GM10248 (cell line): Measurements from ENCODE around the gene CIAO2A.
"Not testable (repeated sequence)": the region's sequence is repeated elsewhere in the genome, so short reads cannot be mapped to it uniquely, and the experiment has no call there.

Experiments
- CTCF ChIA-PET: fragments of 300-600 bp; sonication (Branson Sonifier 250); formaldehyde crosslinking; extraction: SDS; loops from one replicate; lab custom pipeline; 2021; ENCODE audit warnings: antibody characterized with exemption; lab: Yijun Ruan, JAX
- POLR2A ChIA-PET: fragments of 350-650 bp; sonication (Branson Sonifier 250); formaldehyde crosslinking; extraction: SDS; loops from one replicate; lab custom pipeline; 2020; ENCODE audit warnings: antibody characterized with exemption; lab: Yijun Ruan, JAX
- DNase-seq: peaks from one replicate; pipeline ENCODE4 v3.0.0; 2012; ENCODE audit errors: extremely low spot score
- TF ChIP-seq, protein P1 (sequence below): IDR thresholded peaks from 2 replicates; pipeline ENCODE4 v1.5.1; 2012; ENCODE audit warnings: mild to moderate bottlenecking, low read depth; ENCODE audit errors: extremely low read depth, missing control alignments, control extremely low read depth

Gene CIAO2A

DNA sequence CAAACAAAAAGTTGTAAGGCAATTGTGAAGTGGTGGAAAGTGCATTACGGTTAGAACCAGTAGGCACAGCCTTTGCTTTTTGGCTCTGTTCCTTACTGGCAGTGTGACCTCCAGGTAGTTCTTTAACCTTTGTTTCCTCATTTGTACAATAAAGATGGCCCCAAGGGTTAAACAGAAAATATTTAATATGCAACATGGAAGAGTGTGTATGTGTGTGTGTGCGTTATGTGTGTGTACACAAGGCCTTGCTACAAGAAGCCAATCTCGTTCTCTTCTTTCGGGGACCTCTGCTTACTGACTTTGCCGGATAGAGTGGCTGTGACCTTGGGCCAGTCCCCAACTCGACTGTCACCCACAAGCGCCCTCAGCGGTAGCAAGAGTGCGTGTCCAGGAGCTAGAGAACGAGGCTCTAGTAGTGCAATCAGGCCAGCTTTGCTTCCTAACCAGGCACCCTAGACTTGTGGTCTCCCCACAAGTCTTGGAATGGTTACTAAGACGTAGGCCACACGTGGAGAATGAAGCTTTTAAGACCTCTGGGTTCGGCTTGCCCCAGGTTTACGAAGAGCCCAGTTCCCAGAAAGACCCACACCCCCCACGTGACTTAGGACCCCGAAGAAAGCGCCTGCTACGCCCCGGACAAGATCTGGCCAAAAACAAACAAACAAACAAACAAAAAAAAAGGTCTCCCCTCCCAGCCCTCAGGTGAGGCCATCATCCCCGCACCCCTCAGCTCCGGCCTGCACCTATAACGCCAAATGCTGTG, 593 bp downstream of the CIAO2A start:
- TF ChIP-seq, protein P1, sequence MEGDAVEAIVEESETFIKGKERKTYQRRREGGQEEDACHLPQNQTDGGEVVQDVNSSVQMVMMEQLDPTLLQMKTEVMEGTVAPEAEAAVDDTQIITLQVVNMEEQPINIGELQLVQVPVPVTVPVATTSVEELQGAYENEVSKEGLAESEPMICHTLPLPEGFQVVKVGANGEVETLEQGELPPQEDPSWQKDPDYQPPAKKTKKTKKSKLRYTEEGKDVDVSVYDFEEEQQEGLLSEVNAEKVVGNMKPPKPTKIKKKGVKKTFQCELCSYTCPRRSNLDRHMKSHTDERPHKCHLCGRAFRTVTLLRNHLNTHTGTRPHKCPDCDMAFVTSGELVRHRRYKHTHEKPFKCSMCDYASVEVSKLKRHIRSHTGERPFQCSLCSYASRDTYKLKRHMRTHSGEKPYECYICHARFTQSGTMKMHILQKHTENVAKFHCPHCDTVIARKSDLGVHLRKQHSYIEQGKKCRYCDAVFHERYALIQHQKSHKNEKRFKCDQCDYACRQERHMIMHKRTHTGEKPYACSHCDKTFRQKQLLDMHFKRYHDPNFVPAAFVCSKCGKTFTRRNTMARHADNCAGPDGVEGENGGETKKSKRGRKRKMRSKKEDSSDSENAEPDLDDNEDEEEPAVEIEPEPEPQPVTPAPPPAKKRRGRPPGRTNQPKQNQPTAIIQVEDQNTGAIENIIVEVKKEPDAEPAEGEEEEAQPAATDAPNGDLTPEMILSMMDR = peak; percentile 38
- POLR2A ChIA-PET = interaction anchor here (0.5 to 0.9 kb wide), 4 partner anchors 18 to 1203 kb away, joined by 3 to 4 read pairs (median 3); no protein-coding TSS in a partner anchor
- DNase-seq = peak; percentile 42
- CTCF ChIA-PET = interaction anchor here (0.7 to 7.1 kb wide), 14 partner anchors 9 to 483 kb away, joined by 3 to 33 read pairs (median 4); partner anchors contain the start of genes DAPK2 and SNX22

DNA sequence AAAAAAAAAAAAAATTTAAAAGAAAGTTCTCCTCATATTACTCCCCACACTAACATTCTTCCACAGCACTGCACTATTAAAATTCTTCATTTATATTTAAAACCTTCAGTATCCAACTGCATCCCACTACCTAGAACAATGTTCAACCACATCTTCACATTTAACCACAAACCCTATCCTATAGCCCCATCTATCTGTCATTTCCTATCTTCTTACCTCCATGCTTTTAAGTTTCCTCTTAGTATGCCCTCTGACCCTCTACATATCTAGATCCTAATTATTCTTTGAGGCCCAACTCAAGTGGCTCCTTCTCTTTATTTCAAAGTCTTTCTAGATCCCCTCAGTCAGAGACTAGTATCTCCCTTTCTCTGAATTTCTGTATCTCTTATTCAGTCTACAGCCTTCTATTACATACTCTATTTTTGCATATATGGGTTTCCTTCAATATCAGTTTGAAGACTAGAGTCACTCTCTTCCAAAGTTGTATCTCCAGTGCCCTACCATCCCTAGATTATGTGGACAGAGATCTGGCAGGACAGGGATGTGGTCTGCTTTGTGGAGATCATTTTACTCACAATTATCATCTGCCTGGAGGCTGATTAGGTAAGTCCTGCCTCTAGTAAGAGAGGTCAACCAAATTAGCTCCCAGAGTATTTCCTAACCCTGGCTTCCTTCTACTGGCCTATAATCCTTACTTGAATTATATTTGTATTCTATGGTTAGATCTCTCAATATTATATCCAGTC, 1.4 kb downstream of the CIAO2A start:
- TF ChIP-seq, protein P1 = peak; percentile 26
- POLR2A ChIA-PET = interaction anchor here (0.9 kb wide), 1 partner anchor 61 kb away, joined by 3 read pairs; no protein-coding TSS in a partner anchor
- CTCF ChIA-PET = interaction anchor here (0.7 to 7.1 kb wide), 9 partner anchors 14 to 482 kb away, joined by 3 to 33 read pairs (median 3); partner anchors contain the start of genes DAPK2 and SNX22
- DNase-seq = no peak

DNA sequence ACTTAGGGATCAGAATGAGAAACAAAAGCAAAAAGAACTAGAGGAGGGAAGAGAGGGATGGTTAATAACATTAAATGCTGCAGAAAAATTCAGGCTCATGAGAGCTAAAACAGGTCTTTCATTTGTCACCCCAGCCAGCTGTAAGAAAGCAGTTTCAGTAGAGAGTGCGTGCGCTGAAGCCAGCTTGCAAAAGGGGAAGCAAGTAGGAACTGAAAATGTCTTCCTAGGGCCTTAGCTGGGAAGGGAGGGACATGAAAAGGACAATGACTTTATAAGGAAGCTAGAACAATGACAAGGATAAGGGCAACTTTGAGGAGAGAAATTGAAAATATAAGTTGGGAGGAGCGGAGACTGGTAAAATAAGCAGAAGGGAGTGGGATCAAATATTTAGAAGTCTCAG, 3.1 kb downstream of the CIAO2A start:
- ChIA-PET POLR2A (no interaction called here), CTCF (interaction anchor here (0.8 to 4.3 kb wide), 4 partner anchors 16 to 338 kb away, joined by 3 to 28 read pairs (median 6); no protein-coding TSS in a partner anchor)
- DNase-seq = peak; percentile 45
- TF ChIP-seq, protein P1 = no peak

DNA sequence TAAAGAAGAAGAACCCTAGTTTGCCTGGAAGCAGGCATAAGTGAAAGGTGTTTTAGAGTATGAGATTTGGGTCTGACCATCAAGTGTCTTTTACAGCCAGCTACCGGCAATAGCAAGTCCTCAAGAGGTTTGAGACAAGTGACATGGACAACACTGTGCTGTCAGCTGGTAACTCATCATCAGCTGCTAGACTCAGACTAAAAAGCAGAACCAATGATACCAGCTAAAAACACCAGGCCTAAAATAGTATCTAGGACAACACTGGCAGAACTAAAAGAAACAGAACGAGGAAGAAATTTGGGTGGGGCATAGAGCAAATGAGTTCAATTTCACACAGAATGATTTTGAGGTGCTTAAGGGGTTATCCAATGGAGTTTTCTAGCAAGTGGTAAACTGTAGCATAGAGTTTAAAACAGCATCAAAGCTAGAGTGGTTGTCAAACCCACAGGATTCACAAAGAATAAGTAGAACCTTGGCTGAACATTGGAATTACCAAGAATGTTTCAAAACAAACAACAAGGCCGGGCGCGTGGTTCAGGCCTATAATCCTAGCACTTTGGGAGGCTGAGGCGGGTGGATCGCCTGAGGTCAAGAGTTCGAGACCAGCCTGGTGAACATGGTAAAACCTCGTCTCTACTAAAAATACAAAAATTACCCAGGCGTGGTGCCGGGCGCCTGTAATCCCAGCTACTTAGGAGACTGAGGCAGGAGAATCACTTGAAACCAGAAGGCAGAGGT, 3.9 kb downstream of the CIAO2A start:
- DNase-seq = peak; percentile 60
- ChIA-PET POLR2A (no interaction called here), CTCF (interaction anchor here (0.6 to 4.3 kb wide), 8 partner anchors 15 to 338 kb away, joined by 3 to 28 read pairs (median 3); no protein-coding TSS in a partner anchor)
- TF ChIP-seq, protein P1 = no peak

DNA sequence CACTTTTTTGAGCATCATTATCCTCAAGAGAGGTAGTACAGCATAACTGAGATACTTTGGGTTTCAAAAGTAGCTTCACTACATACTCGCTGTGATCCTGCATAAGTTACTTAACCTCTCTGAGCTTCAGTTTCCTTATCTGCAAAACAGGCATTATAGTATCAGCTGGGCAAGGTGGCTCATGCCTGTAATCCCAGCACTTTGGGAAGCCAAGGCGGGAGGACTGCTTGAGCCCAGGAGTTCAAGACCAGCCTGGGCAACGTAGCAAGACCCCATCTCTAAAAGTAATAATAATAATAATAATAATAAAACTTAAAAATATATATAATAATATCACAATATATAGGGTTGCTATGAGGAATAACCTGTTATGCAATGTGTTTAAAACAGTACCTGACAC, 10.9 kb downstream of the CIAO2A start:
- CTCF ChIA-PET = interaction anchor here (1.0 to 2.5 kb wide), 3 partner anchors 10 to 16 kb away, joined by 3 to 7 read pairs (median 4); no protein-coding TSS in a partner anchor
- POLR2A ChIA-PET = no interaction called here
- no peak for DNase-seq
- TF ChIP-seq, protein P1 = no peak

DNA sequence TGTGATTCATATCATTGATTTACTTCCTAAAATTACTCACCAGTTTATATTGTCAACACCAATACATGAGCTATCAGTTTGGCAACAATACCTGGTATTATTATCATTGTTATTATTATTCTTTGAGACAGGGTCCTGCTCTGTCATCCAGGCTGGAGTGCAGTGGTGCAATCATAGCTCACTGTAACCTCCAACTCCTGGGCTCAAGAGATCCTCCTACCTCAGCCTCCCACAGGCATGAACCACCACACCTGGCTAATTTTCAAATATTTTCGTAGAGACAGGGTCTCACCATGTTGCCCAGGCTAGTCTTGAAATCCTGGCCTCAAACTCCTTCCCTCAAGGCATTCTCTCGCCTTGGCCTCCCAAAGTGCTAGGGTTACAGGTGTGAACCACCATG, 20.1 kb downstream of the CIAO2A start:
- POLR2A ChIA-PET, DNase-seq: not testable (repeated sequence)
- CTCF ChIA-PET = interaction anchor here (1.1 to 2.0 kb wide), 5 partner anchors 11 to 464 kb away, joined by 3 to 7 read pairs (median 3); partner anchors contain the start of gene CIAO2A
